ENCODE measurements around the gene NID2. TPM values are rescaled to one million over a fixed set of nuclear protein-coding genes. Genes with fewer than 3 reads are reported as not detected.

The NID2 gene
- total RNA-seq, 1 experiment from 2014 or later: 6.6 TPM

- no peaks in the 10 kb centered on the region for H3K79me1 ChIP-seq (ENCODE audit: insufficient read depth, low read depth, low read length, poor library complexity, severe bottlenecking)
- H4K91ac ChIP-seq (ENCODE audit: insufficient read length, low read depth, low read length): no peak overlapping the region
- H3K79me2 ChIP-seq (ENCODE audit: insufficient read depth, low read length): no peaks in the 10 kb centered on the region
- H3K27me3 ChIP-seq (ENCODE audit: insufficient read depth, low read length): no peaks in the 10 kb centered on the region
- no peak overlapping the region for H4K5ac ChIP-seq (ENCODE audit: insufficient read length, low read depth, low read length)
- H3K14ac ChIP-seq (ENCODE audit: insufficient read depth, low read length): no peak overlapping the region
- H3K4me1 ChIP-seq (ENCODE audit: insufficient read depth, low read length): no peaks in the 10 kb centered on the region
- no peak overlapping the region for H2AFZ ChIP-seq (ENCODE audit: low read length)
- peaks cover 5 to 7% of the 10 kb centered on the region in 2 experiments; a peak in 2 of 5 replicates for H3K9me3 Mint-ChIP-seq
- no CpG with 5 or more reads among the region's 4 CpGs for WGBS (ENCODE audit: extremely low coverage, insufficient read length, low lambda C conversion rate)
- peaks cover 2% of the 10 kb centered on the region for H3K27me3 Mint-ChIP-seq (ENCODE audit: low read depth)
- H3K4me1 Mint-ChIP-seq: no peaks in the 10 kb centered on the region
- no peak overlapping the region for H3K4me2 ChIP-seq (ENCODE audit: insufficient read depth, insufficient read length, low read length)
- no peak for DNase-seq
- no peak overlapping the region for H3K4me3 Mint-ChIP-seq
- H4K8ac ChIP-seq (replicated peaks; ENCODE audit: insufficient read length, low read depth, low read length): no peak overlapping the region
- no peak overlapping the region for H2BK15ac ChIP-seq (ENCODE audit: low read depth, low read length)
- H2AK5ac ChIP-seq (ENCODE audit: insufficient read length, low read length): no peak overlapping the region
- no peak overlapping the region for H3K27ac Mint-ChIP-seq
- no peak overlapping the region for H3K27ac ChIP-seq (ENCODE audit: insufficient read length, low read depth, low read length)
- no peak overlapping the region for H2BK12ac ChIP-seq (ENCODE audit: insufficient read length, low read depth, low read length)
- H3T11ph ChIP-seq (ENCODE audit: low read length): no peak overlapping the region
- no peak overlapping the region for H3K9ac ChIP-seq (ENCODE audit: extremely low read depth, insufficient read length, low read length)
- no peaks in the 10 kb centered on the region for H3K9me3 ChIP-seq (ENCODE audit: control insufficient read depth, low read depth, low read length)
- H2BK20ac ChIP-seq (ENCODE audit: low read depth, low read length, poor library complexity, severe bottlenecking): no peak overlapping the region
- H2BK5ac ChIP-seq (ENCODE audit: insufficient read length, low read length): no peak overlapping the region
- no peak for TF ChIP-seq CTCF (conservative IDR thresholded peaks at IDR 0.05)
- H3K56ac ChIP-seq (ENCODE audit: insufficient read length, low read depth, low read length): no peak overlapping the region
- H3K36me3 Mint-ChIP-seq (ENCODE audit: insufficient read depth in 1 of 3, low read depth in 3 of 3): peaks cover 0 to 2% (median 0%) of the 10 kb centered on the region in 3 experiments; a peak in 1 of 7 replicates
- no peak overlapping the region for H3K23ac ChIP-seq (ENCODE audit: insufficient read length, low read depth, low read length)
- H3K23me2 ChIP-seq (ENCODE audit: insufficient read length, low read depth, low read length, poor library complexity, severe bottlenecking): no peaks in the 10 kb centered on the region
- no peaks in the 10 kb centered on the region for H4K20me1 ChIP-seq (ENCODE audit: control insufficient read depth, insufficient read depth, insufficient read length)
- no peak overlapping the region for H3K4ac ChIP-seq (ENCODE audit: low read depth, low read length)
- H3K18ac ChIP-seq (ENCODE audit: insufficient read length, low read depth, low read length): no peak overlapping the region
- H2BK120ac ChIP-seq (ENCODE audit: low read depth, low read length, poor library complexity, severe bottlenecking): no peak overlapping the region
Measured at GRCh38 chr14:52086711-52087110, 17.9 kb upstream of the NID2 start.

All from H9 (cell line).